Measurements from ENCODE around the gene ALDH4A1.

GRCh38 chr1:18929686-18930085 lies 27.3 kb upstream of the ALDH4A1 start:
- TF ChIP-seq CTCF (IDR thresholded peaks at IDR 0.05): no peak
- TF ChIP-seq EP300 (IDR thresholded peaks at IDR 0.05): no peak
- no peak for TF ChIP-seq POLR2A (IDR thresholded peaks at IDR 0.05)
